MM.1S (cell line): ENCODE results near the gene SLC39A8.

ENCODE experiments used
- EZH2phosphoT487 ChIP-seq: fragments of 300-600 bp; sonication (generic); IDR thresholded peaks from 2 replicates; pipeline ENCODE4 v1.6.1; 2018; ENCODE audit warnings: antibody characterized with exemption, low read length
- TF ChIP-seq, protein P1 (sequence below): fragments of 300-600 bp; sonication (generic); IDR thresholded peaks from 2 replicates; pipeline ENCODE4 v1.5.1; 2016; ENCODE audit warnings: antibody characterized with exemption, low read length, mixed read lengths

DNA sequence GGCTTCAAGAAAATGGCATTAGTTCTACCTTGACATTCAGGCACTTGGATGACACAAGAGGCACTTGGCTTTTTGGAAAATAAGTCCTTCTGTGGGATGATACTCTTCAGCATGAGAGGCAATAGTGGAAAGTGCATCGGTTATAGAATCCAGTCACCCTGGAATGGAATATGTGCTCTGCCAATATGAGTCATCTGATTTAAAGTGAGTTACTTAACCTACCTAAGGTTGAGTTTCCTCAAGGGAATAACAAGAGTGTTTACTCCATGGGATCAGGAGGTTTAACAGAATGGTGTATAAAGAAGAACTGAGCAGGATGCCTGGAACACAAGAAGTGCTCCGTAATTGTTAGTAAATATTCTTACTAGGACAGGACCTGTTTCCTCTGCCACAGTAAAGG, 10.7 kb downstream of the SLC39A8 start:
- TF ChIP-seq, protein P1, sequence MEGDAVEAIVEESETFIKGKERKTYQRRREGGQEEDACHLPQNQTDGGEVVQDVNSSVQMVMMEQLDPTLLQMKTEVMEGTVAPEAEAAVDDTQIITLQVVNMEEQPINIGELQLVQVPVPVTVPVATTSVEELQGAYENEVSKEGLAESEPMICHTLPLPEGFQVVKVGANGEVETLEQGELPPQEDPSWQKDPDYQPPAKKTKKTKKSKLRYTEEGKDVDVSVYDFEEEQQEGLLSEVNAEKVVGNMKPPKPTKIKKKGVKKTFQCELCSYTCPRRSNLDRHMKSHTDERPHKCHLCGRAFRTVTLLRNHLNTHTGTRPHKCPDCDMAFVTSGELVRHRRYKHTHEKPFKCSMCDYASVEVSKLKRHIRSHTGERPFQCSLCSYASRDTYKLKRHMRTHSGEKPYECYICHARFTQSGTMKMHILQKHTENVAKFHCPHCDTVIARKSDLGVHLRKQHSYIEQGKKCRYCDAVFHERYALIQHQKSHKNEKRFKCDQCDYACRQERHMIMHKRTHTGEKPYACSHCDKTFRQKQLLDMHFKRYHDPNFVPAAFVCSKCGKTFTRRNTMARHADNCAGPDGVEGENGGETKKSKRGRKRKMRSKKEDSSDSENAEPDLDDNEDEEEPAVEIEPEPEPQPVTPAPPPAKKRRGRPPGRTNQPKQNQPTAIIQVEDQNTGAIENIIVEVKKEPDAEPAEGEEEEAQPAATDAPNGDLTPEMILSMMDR = no peak
- TF ChIP-seq EZH2phosphoT487 = no peak
